Endothelial cell of coronary artery (primary cell): ENCODE measurements around the gene ABCA7. TPM values are rescaled to one million over a fixed set of nuclear protein-coding genes. Genes with fewer than 3 reads are reported as not detected.

Experiments
- total RNA-seq: library from RNA; depleted of rRNA; stranded (reverse); fragments of >200 nt; gene quantifications from 2 replicates; pipeline ENCODE4 v1.2.3, GENCODE V29; 2014

Gene ABCA7, protein sequence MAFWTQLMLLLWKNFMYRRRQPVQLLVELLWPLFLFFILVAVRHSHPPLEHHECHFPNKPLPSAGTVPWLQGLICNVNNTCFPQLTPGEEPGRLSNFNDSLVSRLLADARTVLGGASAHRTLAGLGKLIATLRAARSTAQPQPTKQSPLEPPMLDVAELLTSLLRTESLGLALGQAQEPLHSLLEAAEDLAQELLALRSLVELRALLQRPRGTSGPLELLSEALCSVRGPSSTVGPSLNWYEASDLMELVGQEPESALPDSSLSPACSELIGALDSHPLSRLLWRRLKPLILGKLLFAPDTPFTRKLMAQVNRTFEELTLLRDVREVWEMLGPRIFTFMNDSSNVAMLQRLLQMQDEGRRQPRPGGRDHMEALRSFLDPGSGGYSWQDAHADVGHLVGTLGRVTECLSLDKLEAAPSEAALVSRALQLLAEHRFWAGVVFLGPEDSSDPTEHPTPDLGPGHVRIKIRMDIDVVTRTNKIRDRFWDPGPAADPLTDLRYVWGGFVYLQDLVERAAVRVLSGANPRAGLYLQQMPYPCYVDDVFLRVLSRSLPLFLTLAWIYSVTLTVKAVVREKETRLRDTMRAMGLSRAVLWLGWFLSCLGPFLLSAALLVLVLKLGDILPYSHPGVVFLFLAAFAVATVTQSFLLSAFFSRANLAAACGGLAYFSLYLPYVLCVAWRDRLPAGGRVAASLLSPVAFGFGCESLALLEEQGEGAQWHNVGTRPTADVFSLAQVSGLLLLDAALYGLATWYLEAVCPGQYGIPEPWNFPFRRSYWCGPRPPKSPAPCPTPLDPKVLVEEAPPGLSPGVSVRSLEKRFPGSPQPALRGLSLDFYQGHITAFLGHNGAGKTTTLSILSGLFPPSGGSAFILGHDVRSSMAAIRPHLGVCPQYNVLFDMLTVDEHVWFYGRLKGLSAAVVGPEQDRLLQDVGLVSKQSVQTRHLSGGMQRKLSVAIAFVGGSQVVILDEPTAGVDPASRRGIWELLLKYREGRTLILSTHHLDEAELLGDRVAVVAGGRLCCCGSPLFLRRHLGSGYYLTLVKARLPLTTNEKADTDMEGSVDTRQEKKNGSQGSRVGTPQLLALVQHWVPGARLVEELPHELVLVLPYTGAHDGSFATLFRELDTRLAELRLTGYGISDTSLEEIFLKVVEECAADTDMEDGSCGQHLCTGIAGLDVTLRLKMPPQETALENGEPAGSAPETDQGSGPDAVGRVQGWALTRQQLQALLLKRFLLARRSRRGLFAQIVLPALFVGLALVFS (N-terminal part only)
- total RNA-seq: 4.0 and 4.8 TPM in 2 replicates

DNA sequence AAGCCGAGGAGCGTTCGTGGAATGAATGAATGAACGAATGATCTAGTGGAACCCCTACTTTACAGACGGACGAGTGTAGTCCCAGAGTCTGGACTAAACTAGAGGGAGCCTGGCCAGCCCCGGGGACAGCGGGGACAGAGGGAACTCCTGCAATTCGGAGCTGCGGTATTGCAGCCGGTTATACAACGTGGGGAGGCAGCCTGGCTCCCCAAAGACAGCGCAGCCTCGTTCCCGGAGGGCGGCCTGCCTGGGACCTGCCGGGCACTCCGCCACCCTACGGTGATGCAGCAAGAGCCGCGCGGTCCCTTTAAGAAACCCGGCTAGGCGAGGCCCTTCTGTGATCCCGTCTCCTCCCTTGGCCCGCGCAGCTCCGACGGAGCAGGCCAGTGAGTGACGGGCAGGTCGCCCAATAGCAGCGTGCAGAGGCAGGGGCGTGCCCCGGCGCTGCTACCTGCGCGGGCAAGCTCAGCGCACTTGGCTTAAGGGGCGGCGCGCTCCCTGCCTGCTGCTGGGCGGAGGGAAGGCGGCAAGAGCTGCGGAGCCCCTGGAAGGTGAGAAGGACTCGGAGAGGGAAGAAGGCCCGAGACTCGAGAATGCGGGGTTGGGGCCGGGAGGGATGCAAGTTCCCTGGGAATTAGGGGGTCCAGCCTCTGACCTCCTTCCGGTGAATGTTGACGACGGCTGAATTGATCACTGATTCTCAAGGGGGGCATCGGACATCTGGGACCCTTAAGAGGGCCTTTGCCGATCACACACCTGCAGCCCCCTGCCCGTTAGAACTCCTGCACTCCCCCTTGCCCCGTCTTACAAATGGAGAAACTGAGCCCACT lies at the start of gene ABCA7:
Gene ABCA7, plus strand, starts transcription at position 462 of the 830 bp plus-strand sequence. CDS start 1,255 bp downstream, outside the sequence.

DNA sequence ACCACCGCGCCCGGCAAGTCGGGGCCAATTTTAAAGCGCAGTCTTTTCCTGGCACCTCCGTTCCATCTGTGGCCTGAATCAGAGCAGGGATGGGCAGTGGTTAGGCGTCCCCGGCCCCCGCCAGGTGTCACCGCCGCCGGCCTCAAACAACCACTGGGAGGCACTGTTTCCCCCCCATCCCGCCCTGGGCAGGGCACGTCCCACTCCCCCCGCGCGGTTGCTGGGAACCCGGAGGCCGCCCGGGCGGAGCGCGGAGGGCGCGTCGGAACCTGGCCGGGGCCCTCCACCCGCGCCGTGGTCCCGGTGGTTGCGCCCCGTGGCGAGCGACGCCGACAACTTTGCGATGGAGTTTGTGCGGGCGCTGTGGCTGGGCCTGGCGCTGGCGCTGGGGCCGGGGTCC lies 39.8 kb upstream of the ABCA7 start, which contains the start of gene GRIN3B:
Gene GRIN3B, plus strand, starts transcription at position 325 of the 400 bp plus-strand sequence. Its CDS starts 19 bp downstream, at position 344.

GRCh38 chr19:1020868-1021425 lies 19.0 kb upstream of the ABCA7 start, which contains the start of gene TMEM259:
Gene TMEM259 (minus strand): TSS chr19:1021123. CDS start chr19:1020996, 127 bp downstream.

GRCh38 chr19:1025960-1026782 lies 13.7 kb upstream of the ABCA7 start, which contains the start of gene CNN2:
Gene CNN2 (plus strand): TSS chr19:1026608. CDS start chr19:1026662, 54 bp downstream.

DNA sequence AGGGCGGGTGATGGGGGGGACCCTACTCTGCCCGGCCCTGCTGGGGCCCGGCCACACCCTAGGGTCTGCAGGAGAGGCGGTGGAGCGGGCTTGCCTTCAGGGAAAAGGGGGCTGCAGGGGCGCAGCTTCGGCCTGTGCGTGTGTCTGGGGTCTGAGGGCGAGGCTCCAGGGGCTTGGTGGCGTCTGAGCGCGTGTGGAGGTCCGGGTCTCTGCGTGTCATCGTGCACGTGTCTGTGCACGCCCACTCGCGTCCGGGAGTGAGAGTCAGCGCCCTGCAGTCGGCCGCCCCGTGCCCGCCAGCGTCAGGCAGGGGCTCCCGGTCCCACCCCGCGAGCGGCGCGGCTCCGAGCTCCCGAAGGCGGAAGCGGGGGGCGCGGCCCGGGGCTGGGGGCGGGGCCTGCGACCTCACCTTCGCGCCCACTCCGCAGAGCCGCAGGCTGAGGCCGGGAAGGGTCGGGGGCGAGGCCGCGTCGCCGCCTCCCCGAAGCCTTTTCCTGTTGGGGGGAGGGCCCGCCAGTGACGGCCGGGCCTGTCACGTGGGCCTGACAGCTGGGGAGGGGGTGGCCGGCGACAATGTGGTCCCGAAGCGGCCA lies 26.9 kb downstream of the ABCA7 start, which contains the start of gene ARHGAP45:
Gene ARHGAP45, plus strand, starts transcription at position 420 of the 593 bp plus-strand sequence. CDS start 239 bp downstream, outside the sequence.

DNA sequence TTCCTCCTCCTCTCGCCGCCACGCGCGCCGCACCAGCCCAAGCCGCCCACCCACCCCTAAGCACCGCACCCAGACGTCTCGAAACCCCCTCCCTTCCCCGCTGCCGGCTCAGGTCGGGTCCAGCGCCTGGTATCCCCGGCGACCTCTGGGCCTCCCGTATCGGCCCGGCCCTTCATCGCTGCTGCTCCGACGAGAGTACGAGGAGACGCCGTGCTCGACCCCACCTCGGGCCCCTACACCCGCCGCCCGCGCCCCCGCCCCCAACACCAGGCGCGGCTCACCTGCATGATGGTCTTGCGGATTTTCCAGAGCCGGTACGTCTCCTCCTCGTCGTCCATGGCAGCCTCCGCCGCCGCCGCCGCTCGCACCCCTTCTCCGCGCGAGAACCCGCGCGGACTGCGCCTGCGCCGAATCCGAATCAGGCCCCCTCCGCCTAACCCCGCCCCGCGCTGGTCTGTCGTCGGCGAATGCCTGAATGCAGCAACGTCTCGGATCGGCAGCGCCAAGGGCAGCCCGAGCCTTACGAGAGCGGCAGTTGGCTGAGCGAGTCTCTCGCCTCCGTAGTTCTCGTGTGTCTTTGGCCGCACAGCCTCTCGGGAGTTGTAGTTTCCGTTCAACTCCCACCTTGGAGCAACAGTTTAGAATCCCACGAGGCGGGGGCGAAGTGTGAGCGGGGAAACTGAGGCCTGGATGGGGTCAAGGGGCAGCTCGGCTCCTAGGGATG lies 55.2 kb downstream of the ABCA7 start, which contains the start of gene POLR2E:
Gene POLR2E, minus strand, starts transcription at position 398 of the 724 bp plus-strand sequence. Its CDS starts 60 bp downstream, at position 338.

DNA sequence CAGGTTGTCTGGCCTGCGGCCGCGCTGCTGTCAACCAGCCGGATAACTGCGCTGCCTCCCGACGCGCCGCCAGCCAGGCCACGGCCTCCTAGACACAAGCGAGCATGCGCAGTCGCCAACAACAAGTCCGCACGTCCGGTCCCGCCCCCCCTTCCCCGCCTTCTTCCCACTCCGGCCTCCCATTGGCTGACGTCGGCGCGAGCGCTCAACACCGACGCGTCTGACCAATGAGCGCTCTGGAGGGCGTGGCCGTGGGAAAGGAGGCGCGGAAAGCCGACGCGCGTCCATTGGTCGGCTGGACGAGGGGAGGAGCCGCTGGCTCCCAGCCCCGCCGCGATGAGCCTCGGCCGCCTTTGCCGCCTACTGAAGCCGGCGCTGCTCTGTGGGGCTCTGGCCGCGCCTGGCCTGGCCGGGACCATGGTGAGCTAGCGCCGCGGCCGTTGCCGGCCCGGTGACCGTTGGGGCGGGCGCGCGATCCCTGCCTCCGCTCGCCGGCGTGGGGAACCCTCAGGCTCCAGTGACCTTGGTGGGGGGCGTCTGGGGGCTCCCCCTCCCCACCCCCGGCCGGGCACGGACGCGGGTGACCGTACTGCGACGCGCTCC lies 63.9 kb downstream of the ABCA7 start, which contains the start of gene GPX4:
Gene GPX4, plus strand, starts transcription at position 287 of the 603 bp plus-strand sequence. Its CDS starts 50 bp downstream, at position 337.

Other genes with a start within 250 kb of the ABCA7 start
- gene PTBP1, start 242.7 kb upstream of the ABCA7 start, total RNA-seq: 129 and 144 TPM in 2 replicates
- gene PLPPR3, start 218.2 kb upstream of the ABCA7 start, total RNA-seq: 0.19 and 0.36 TPM in 2 replicates
- gene AZU1, start 212.3 kb upstream of the ABCA7 start, total RNA-seq: not detected in 2 replicates
- gene PRTN3, start 199.1 kb upstream of the ABCA7 start, total RNA-seq: not detected in 2 replicates
- gene ELANE, start 187.8 kb upstream of the ABCA7 start, total RNA-seq: not detected in 2 replicates
- gene CFD, start 180.4 kb upstream of the ABCA7 start, total RNA-seq: 0.28 and 1.4 TPM in 2 replicates
- gene MED16, start 146.9 kb upstream of the ABCA7 start, total RNA-seq: 25.1 and 27.3 TPM in 2 replicates
- not detected in 2 replicates for gene RNU6-9, start 146.6 kb upstream of the ABCA7 start, total RNA-seq
- gene R3HDM4, start 126.9 kb upstream of the ABCA7 start, total RNA-seq: 18.2 and 23.4 TPM in 2 replicates
- not detected in 2 replicates for gene KISS1R, start 122.8 kb upstream of the ABCA7 start, total RNA-seq
- gene ARID3A, start 114.1 kb upstream of the ABCA7 start, total RNA-seq: 4.9 and 8.7 TPM in 2 replicates
- 141 and 143 TPM in 2 replicates for gene WDR18, start 55.8 kb upstream of the ABCA7 start, total RNA-seq
- gene GRIN3B, start 39.7 kb upstream of the ABCA7 start, total RNA-seq: 0.19 and 0.27 TPM in 2 replicates
- 48.3 and 59.8 TPM in 2 replicates for gene TMEM259, start 19.0 kb upstream of the ABCA7 start, total RNA-seq
- gene RNU6-2, start 18.6 kb upstream of the ABCA7 start, total RNA-seq: not detected in 2 replicates
- 187 and 190 TPM in 2 replicates for gene CNN2, start 13.5 kb upstream of the ABCA7 start, total RNA-seq
- 5.6 and 9.5 TPM in 2 replicates for gene ARHGAP45, start 27.1 kb downstream of the ABCA7 start, total RNA-seq
- 101 and 122 TPM in 2 replicates for gene POLR2E, start 55.3 kb downstream of the ABCA7 start, total RNA-seq
- 363 and 429 TPM in 2 replicates for gene GPX4, start 63.9 kb downstream of the ABCA7 start, total RNA-seq
- 30.9 and 64.3 TPM in 2 replicates for gene SBNO2, start 134.2 kb downstream of the ABCA7 start, total RNA-seq
- 88.2 and 94.2 TPM in 2 replicates for gene STK11, start 165.7 kb downstream of the ABCA7 start, total RNA-seq
- 1.3 and 1.6 TPM in 2 replicates for gene CBARP, start 197.9 kb downstream of the ABCA7 start, total RNA-seq
- 46.3 and 51.7 TPM in 2 replicates for gene ATP5F1D, start 201.6 kb downstream of the ABCA7 start, total RNA-seq
- 12.7 and 16.3 TPM in 2 replicates for gene MIDN, start 208.5 kb downstream of the ABCA7 start, total RNA-seq
- 76.5 and 167 TPM in 2 replicates for gene CIRBP, start 229.2 kb downstream of the ABCA7 start, total RNA-seq
- 12.8 and 25.1 TPM in 2 replicates for gene FAM174C, start 235.4 kb downstream of the ABCA7 start, total RNA-seq
- 0.09 and 0.18 TPM in 2 replicates for gene EFNA2, start 245.8 kb downstream of the ABCA7 start, total RNA-seq